IPS DF 4.7 (cell line): ENCODE data around the gene DECR2.
A peak's percentile ranks its signal among the peaks of the same experiment; 100 is the strongest.
"Not testable (repeated sequence)": the region's sequence is repeated elsewhere in the genome, so short reads cannot be mapped to it uniquely, and the experiment has no call there.

Experiments used
- DNase-seq: peaks from one replicate; pipeline ENCODE4 v3.0.0-alpha.2; 2013; ENCODE audit warnings: low spot score; ENCODE audit errors: extremely low read depth

DECR2 gene

GRCh38 chr16:401468-402348, at the start of gene DECR2:
Gene DECR2 (plus strand): TSS chr16:401885. CDS start chr16:401964, 79 bp downstream.
- no peak for DNase-seq

- DNase-seq: peak; percentile 33
Measured at GRCh38 chr16:352547-353403, 48.9 kb upstream of the DECR2 start, which contains the start of gene AXIN1. Gene AXIN1 (minus strand): TSS chr16:352723. CDS start chr16:347025, 5,698 bp downstream.

DNA sequence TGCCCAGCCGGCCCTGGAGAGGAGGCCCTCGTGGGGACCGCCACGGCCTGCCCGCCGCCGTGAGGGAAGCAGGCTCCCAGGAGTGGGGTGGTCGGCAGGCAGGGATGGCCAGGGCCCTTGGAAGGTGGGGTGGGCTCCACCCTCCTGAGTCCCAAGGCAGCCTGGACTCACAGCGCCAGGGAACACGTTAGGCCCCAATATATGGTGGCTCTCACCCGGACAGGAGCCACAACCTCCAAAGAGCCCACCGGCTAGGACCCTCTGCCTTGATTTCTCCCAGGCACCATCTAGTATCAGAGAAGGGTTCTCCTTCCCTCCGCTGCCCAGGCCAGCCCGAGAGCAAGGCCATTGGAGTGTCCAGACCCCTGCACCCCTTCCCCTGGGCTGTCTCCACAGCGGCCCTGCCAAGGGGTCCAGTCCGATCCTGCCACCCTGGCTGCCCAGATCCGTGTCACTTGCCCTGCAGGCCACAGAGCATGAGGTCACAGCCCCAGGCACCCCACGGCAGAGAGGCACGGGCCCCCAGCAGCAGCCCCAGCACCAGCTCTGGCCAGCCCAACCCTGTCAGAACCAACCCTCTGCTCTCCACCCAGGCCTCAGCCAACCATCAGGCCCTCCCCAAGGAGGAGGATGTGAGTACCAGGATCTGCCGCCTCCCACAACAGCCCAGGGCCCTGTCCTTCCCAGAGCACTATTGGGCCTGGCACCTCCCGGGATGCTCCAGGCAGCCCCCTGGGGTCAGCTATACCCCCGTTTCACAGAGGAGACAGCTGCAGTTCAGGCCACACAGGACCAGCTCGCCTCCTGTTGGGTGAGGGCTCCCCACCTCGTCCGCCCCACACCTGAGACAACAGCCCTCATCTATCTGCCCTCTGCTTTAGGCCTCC, 48.0 kb upstream of the DECR2 start:
- DNase-seq: no peak

- no peak for DNase-seq
Measured at GRCh38 chr16:354291-354881, 47.3 kb upstream of the DECR2 start.

DNA sequence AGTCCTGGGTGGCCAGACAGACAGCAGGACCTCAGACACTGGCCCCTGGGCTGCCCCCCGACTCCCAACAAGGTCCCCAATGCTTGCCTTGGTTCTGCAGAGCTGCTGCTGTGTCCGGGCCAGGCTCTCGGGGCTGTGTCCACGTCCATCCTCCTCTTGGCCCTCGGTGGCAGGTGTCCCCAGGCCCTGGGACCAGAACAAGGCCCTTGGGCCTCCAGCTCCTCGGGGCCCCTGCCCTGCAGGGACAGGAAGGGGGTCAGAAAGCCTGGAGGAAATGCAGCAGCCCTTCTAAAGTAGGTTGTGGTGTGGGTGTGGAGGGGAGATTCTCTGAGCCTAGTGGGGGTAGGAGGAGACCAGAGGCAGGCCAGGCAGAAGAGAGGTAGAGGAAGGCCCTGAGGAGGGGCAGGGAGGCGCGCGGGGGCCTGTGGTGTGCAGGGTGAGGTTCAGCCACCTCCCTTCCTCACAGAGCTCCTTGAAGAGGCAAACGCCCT, 46.7 kb upstream of the DECR2 start:
- DNase-seq: no peak

DNA sequence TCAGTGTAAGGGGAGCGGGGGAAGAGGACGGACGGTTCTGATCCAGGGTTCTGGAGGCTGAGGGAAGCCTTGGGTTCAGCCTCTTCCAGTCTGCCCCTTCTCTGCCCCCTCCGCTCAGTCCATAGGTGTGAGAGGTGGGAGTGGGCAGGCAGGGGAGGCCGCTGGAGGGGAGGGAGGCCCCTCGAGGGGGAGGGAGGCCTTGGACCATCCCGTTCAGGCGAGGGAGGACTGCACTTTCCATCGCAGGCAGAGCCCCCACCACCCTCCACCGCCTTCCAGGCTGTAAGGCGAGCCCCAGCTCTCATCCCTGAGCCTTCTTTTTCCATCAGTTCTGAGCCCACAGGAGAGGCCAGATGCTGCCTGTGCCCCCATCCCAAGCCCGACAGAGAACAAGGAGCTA, 44.9 kb upstream of the DECR2 start:
- DNase-seq: no peak

GRCh38 chr16:359067-359763, 42.5 kb upstream of the DECR2 start:
- no peak for DNase-seq

DNA sequence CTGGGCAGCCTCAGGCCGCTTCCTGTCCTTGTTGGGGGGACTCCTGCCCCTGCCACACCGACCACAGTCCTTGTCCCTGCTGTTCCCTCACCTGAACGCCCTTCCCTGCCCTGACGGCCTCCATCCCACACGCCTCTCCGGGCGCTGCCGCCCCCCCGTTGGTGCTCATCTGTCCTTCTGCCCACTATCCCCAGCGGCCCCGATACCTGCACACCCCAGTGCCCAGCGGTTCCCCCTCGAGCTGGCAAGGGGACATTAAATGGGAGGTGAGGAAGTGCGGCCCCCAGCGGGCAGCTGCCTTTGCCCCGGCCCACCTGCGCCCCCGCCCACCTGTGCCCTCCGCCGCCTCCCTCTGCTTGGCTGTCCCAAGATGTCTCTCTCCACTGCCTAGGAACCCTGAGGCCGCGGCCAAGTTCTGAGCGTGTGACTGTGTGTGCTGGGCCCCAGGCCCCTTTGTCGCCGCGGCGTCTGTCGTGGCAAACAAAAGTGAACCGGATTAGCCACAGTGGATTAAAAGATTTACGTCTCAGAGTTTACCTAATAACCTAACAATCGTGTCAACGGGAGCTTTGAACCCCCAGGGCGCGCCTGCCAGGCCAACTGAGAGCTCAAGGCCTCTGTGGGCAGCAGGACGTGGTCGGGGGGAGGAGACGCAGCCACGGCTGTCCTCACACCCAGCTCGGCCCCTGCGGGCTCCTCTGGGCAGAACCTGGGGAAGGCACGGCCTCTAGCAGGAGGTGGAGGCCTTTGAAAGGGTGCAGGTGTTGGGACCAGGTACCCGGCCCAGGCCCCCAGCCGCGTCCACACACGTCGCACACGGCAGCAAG, 41.6 kb upstream of the DECR2 start:
- DNase-seq: no peak

DNA sequence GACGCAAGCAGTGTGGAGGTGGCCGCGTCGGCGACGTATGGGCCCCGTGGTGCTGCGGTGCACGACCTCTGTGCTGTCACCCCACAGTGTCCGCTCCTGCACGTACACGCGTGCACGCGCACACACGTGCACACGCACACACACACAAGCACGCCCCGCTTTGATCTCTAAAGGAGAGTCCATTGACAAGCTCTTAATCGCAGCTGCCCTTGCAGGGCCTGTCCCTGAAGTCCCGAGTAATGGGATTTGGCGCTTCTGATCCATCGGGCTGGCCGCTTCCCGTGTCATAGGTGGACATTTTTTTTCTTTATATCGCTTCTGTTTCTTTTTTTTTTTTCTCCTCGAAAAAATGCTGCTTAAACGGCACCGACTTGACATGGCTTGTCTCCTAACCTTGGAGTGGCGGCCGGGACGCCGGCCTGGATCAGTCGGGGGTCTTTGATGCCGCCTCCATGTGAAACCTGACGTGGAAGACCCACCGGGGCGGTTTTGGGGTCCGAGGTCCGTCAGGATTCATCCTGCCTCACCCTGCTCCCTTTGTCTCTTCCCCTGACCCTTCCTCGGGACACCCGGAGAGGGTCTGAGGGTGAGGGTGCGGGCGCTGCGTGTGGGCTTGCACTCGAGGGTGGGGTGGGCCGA, 40.9 kb upstream of the DECR2 start:
- no peak for DNase-seq

GRCh38 chr16:361341-361871, 40.3 kb upstream of the DECR2 start:
- DNase-seq: no peak

GRCh38 chr16:361872-362701, 39.6 kb upstream of the DECR2 start:
- no peak for DNase-seq

DNA sequence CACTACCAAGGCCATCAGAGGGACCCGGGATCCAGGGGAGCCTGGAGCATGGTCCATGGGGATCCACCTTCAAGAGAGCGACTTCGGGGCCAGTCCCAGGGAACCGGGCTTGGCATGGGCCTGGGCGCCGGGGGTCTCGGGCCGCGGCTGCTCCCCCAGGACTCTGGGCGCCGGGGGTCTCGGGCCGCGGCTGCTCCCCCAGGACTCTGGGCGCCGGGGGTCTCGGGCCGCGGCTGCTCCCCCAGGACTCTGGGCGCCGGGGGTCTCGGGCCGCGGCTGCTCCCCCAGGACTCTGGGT, 39.0 kb upstream of the DECR2 start:
- DNase-seq: not testable (repeated sequence)

- DNase-seq: no peak
Measured at GRCh38 chr16:363110-363765, 38.4 kb upstream of the DECR2 start.

GRCh38 chr16:363766-364490, 37.8 kb upstream of the DECR2 start:
- DNase-seq: no peak

- DNase-seq: no peak
Measured at GRCh38 chr16:364595-365491, 36.8 kb upstream of the DECR2 start.
